A549 (cell line): ENCODE measurements around the gene B4GALT7. TPM values are rescaled to one million over a fixed set of nuclear protein-coding genes. Genes with fewer than 3 reads are reported as not detected.

ENCODE experiments used
- ATAC-seq, 2 experiments: fragments of 200-7000 bp in 1 of 2; fragments of >200 bp in 1 of 2; cut with Nextera tagmentation in 1 of 2; cut with Tn5 transposase in 1 of 2; 3 replicates each; pipeline versions ENCODE4 v1.8.0 to v1.9.1; 2018 to 2020; ENCODE audit warnings: mild to moderate bottlenecking in 1 of 2, moderate library complexity in 1 of 2
- CTCF ChIA-PET: fragments of 300-600 bp; sonication (Branson Sonifier 250); formaldehyde crosslinking; extraction: SDS; loops from one replicate; lab custom pipeline; 2021; ENCODE audit warnings: antibody characterized with exemption, inconsistent platforms; lab: Yijun Ruan, JAX
- POLR2A ChIA-PET: fragments of 350-600 bp; formaldehyde crosslinking; extraction: SDS; loops from one replicate; lab custom pipeline; 2021; ENCODE audit warnings: antibody characterized with exemption, inconsistent platforms; lab: Yijun Ruan, JAX
- DNase-seq, 2 experiments: peaks; one replicate each; pipeline versions ENCODE4 v3.0.0 to v3.0.0-alpha.2; 2011 to 2016; ENCODE audit warnings: low read depth in 1 of 2, low spot score in 1 of 2
- FAIRE-seq: peaks from 2 replicates; lab custom pipeline; 2011; peaks lifted over from hg19 to GRCh38; lab: Jason Lieb, UNC
- H3K27ac ChIP-seq, 2 experiments: fragments of >200 bp; sonication (Bioruptor Twin); formaldehyde crosslinking; 3 replicates each; pipeline ENCODE4 v1.5.1; 2016 to 2017
- H3K4me1 ChIP-seq: fragments of >200 bp; sonication (Bioruptor Twin); formaldehyde crosslinking; 3 replicates; pipeline ENCODE4 v1.6.1; 2016
- H3K4me2 ChIP-seq: fragments of >200 bp; sonication (Bioruptor Twin); formaldehyde crosslinking; 3 replicates; pipeline ENCODE4 v1.6.1; 2016
- H3K4me3 ChIP-seq: fragments of >200 bp; sonication (Bioruptor Twin); formaldehyde crosslinking; 3 replicates; pipeline ENCODE4 v1.5.1; 2016
- H3K9me3 ChIP-seq: fragments of >200 bp; sonication (Bioruptor Twin); formaldehyde crosslinking; 3 replicates; pipeline ENCODE4 v1.6.1; 2016
- ATOH8 ChIP-seq: fragments of 250-450 bp; sonication (Bioruptor Pico); IDR thresholded peaks from 2 replicates; pipeline ENCODE4 v1.5.0; 2020; ENCODE audit warnings: low read depth, mild to moderate bottlenecking, moderate library complexity
- CHD2 ChIP-seq: fragments of 150-350 bp; IDR thresholded peaks from 2 replicates; pipeline ENCODE4 v1.6.1; 2014; ENCODE audit warnings: low read length; ENCODE audit not compliant: partially characterized antibody
- CHD4 ChIP-seq: fragments of 200-600 bp; sonication (generic); IDR thresholded peaks from 2 replicates; pipeline ENCODE4 v1.6.1; 2016; ENCODE audit warnings: antibody characterized with exemption, mild to moderate bottlenecking, borderline replicate concordance
- E2F6 ChIP-seq: IDR thresholded peaks from 2 replicates; pipeline ENCODE4 v1.6.1; 2012; ENCODE audit warnings: low read depth, borderline replicate concordance
- EHMT2 ChIP-seq: fragments of 200-600 bp; sonication (generic); IDR thresholded peaks from 2 replicates; pipeline ENCODE4 v1.6.1; 2016; ENCODE audit warnings: antibody characterized with exemption, low read depth, mild to moderate bottlenecking, moderate library complexity
- ELK1 ChIP-seq: fragments of 150-350 bp; IDR thresholded peaks from 2 replicates; pipeline ENCODE4 v1.6.1; 2014; ENCODE audit warnings: low read depth, mild to moderate bottlenecking, low read length
- FOSL2 ChIP-seq, 2 experiments: fragments of 450-650 bp in 1 of 2; fragments of >200 bp in 1 of 2; sonication (Bioruptor Twin) in 1 of 2; formaldehyde crosslinking; IDR thresholded peaks; 2 replicates each; pipeline versions ENCODE4 v1.5.0 to v1.6.1; 2016 to 2020; ENCODE audit warnings: mild to moderate bottlenecking in 1 of 2, moderate library complexity in 1 of 2
- JUN ChIP-seq, 2 experiments: fragments of >200 bp; sonication (Bioruptor Twin); formaldehyde crosslinking; IDR thresholded peaks; 2 replicates in 1 of 2; 3 replicates in 1 of 2; pipeline ENCODE4 v1.6.1; 2016 to 2017
- KDM1A ChIP-seq: fragments of 200-600 bp; sonication (generic); IDR thresholded peaks from 2 replicates; pipeline ENCODE4 v1.6.1; 2016; ENCODE audit warnings: low read depth, mild to moderate bottlenecking
- KDM5A ChIP-seq: fragments of 200-600 bp; sonication (generic); IDR thresholded peaks from 2 replicates; pipeline ENCODE4 v1.6.1; 2016; ENCODE audit warnings: antibody characterized with exemption, mild to moderate bottlenecking
- MAFK ChIP-seq: fragments of 450-650 bp; IDR thresholded peaks from 2 replicates; pipeline ENCODE4 v1.6.1; 2014; ENCODE audit not compliant: partially characterized antibody
- MAZ ChIP-seq: fragments of 150-350 bp; IDR thresholded peaks from 2 replicates; pipeline ENCODE4 v1.6.1; 2014; ENCODE audit warnings: antibody characterized with exemption, low read depth, low read length, borderline replicate concordance
- PHF8 ChIP-seq: fragments of 200-600 bp; sonication (generic); IDR thresholded peaks from 2 replicates; pipeline ENCODE4 v1.6.1; 2016; ENCODE audit warnings: low read depth, mild to moderate bottlenecking, antibody characterized with exemption, moderate library complexity, borderline replicate concordance
- POLR2A ChIP-seq: IDR thresholded peaks from 2 replicates; pipeline ENCODE4 v1.6.1; 2012; ENCODE audit warnings: mild to moderate bottlenecking, low read length
- RCOR1 ChIP-seq: fragments of 150-350 bp; IDR thresholded peaks from 2 replicates; pipeline ENCODE4 v1.6.1; 2014; ENCODE audit warnings: antibody characterized with exemption, low read length, low read depth
- TFCP2L1 ChIP-seq: fragments of 250-450 bp; sonication (Bioruptor Pico); IDR thresholded peaks from 2 replicates; pipeline ENCODE4 v1.5.0; 2021; ENCODE audit warnings: mild to moderate bottlenecking
- WGBS: methylation state at CpG from one replicate; pipeline ENCODE4 v1.1.6; 2017; ENCODE audit errors: missing lambda C conversion rate; 5-methylcytosine and 5-hydroxymethylcytosine counted together
- polyA minus RNA-seq: library from RNA; depleted of rRNA, polyadenylated mRNA; stranded (reverse); fragments of >200 nt; gene quantifications from 2 replicates; pipeline ENCODE4 v1.2.3, GENCODE V29; 2011; rRNA and poly(A)+ RNA removed
- polyA plus RNA-seq, 4 experiments: library from polyadenylated mRNA; depleted of rRNA in 3 of 4; stranded (reverse); fragments of >200 nt; fragmentation: RNase III in 1 of 4; extraction: RNeasy Plus Mini Kit Qiagen cat#74134 plus additional on column Dnase treatment in 1 of 4; gene quantifications; 2 replicates in 3 of 4; 3 replicates in 1 of 4; pipeline ENCODE4 v1.2.3, GENCODE V29; 2011 to 2017
- TF ChIP-seq, protein P1 (sequence below): fragments of 450-650 bp; IDR thresholded peaks from 2 replicates; pipeline ENCODE4 v1.6.1; 2014; ENCODE audit warnings: antibody characterized with exemption
- TF ChIP-seq, protein P2 (sequence below): fragments of >200 bp; sonication (Bioruptor Twin); formaldehyde crosslinking; IDR thresholded peaks from 3 replicates; pipeline ENCODE4 v1.6.1; 2016
- TF ChIP-seq, protein P3 (sequence below): IDR thresholded peaks from 2 replicates; pipeline ENCODE4 v1.6.1; 2012
- TF ChIP-seq, protein P4 (sequence below): IDR thresholded peaks from 2 replicates; pipeline ENCODE4 v1.6.1; 2012

B4GALT7 gene
- 13.0 and 13.3 TPM in 2 replicates for polyA plus RNA-seq (2011; rRNA removed)
- polyA plus RNA-seq (2012; cell fraction: cytosol; rRNA removed), result 29.2 and 40.8 TPM in 2 replicates
- polyA plus RNA-seq (2012; cell fraction: nucleus; rRNA removed), result 46.0 and 64.4 TPM in 2 replicates
- polyA plus RNA-seq (2017; fragmentation: RNase III; extraction: RNeasy Plus Mini Kit Qiagen cat#74134 plus additional on column Dnase treatment), result 17.1 to 18.2 TPM (median 18.0 TPM) in 3 replicates
- polyA minus RNA-seq, result 15.7 and 20.9 TPM in 2 replicates

GRCh38 chr5:177599731-177600507 lies at the start of gene B4GALT7:
TSS of gene B4GALT7 (plus strand) at chr5:177600132. CDS start at chr5:177600211, 79 bp downstream.
- H3K27ac ChIP-seq, result peak within 1 kb of the TSS; percentile 85 to 91
- peak within 1 kb of the TSS; percentile 94 for H3K4me2 ChIP-seq
- ChIA-PET CTCF (interaction anchor here (0.7 to 1.9 kb wide), 4 partner anchors 33 to 107 kb away, joined by 3 to 6 read pairs (median 3); no protein-coding TSS in a partner anchor), POLR2A (interaction anchor here (1.2 kb wide), 2 partner anchors 62 to 83 kb away, joined by 3 read pairs; partner anchors contain the start of gene DDX41)
- peak; percentile 88 to 91 for ATAC-seq
- peak within 1 kb of the TSS; percentile 70 for H3K4me3 ChIP-seq
- no peak for FAIRE-seq
- TF ChIP-seq, protein P1, sequence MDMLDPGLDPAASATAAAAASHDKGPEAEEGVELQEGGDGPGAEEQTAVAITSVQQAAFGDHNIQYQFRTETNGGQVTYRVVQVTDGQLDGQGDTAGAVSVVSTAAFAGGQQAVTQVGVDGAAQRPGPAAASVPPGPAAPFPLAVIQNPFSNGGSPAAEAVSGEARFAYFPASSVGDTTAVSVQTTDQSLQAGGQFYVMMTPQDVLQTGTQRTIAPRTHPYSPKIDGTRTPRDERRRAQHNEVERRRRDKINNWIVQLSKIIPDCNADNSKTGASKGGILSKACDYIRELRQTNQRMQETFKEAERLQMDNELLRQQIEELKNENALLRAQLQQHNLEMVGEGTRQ, result no peak
- TF ChIP-seq POLR2A (peak; percentile 91), PHF8 (peak; percentile 96), ATOH8 (CRISPR knock-in tag) (peak; percentile 43; the same call in 1 of the 2 replicates), CHD4 (no peak), KDM1A (no peak; the same call in 1 of the 2 replicates), FOSL2 (IDR thresholded peaks at IDR 0.05) (no peak), FOSL2 (CRISPR knock-in tag; IDR thresholded peaks at IDR 0.05) (peak; percentile 32; the same call in 1 of the 2 replicates), JUN (IDR thresholded peaks at IDR 0.05) (peak; percentile 77 to 94; a peak in 3 of 5 replicates), MAFK (no peak), MAZ (0 out of 2 replicates have a peak, but pooled peaks have one; percentile 9), E2F6 (0 out of 2 replicates have a peak, but pooled peaks have one; percentile 46), RCOR1 (no peak), CHD2 (no peak), TFCP2L1 (CRISPR knock-in tag) (no peak), KDM5A (peak; percentile 86), EHMT2 (no peak), ELK1 (no peak)
- TF ChIP-seq, protein P2, sequence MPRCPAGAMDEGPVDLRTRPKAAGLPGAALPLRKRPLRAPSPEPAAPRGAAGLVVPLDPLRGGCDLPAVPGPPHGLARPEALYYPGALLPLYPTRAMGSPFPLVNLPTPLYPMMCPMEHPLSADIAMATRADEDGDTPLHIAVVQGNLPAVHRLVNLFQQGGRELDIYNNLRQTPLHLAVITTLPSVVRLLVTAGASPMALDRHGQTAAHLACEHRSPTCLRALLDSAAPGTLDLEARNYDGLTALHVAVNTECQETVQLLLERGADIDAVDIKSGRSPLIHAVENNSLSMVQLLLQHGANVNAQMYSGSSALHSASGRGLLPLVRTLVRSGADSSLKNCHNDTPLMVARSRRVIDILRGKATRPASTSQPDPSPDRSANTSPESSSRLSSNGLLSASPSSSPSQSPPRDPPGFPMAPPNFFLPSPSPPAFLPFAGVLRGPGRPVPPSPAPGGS, result peak; percentile 94
- TF ChIP-seq, protein P3, sequence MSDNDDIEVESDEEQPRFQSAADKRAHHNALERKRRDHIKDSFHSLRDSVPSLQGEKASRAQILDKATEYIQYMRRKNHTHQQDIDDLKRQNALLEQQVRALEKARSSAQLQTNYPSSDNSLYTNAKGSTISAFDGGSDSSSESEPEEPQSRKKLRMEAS, result peak; percentile 66
- TF ChIP-seq, protein P4, sequence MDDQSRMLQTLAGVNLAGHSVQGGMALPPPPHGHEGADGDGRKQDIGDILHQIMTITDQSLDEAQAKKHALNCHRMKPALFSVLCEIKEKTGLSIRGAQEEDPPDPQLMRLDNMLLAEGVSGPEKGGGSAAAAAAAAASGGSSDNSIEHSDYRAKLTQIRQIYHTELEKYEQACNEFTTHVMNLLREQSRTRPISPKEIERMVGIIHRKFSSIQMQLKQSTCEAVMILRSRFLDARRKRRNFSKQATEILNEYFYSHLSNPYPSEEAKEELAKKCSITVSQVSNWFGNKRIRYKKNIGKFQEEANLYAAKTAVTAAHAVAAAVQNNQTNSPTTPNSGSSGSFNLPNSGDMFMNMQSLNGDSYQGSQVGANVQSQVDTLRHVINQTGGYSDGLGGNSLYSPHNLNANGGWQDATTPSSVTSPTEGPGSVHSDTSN, result peak; percentile 32; the same call in 1 of the 2 replicates
- no peaks in the 10 kb centered on the region for H3K9me3 ChIP-seq
- 2% methylated on average over 47 of the region's 86 CpGs for WGBS
- peaks cover 20% of the 10 kb centered on the region; the same call in 2 of the 3 replicates for H3K4me1 ChIP-seq
- DNase-seq, result peak; percentile 59 to 81
